Ishikawa (cell line): ENCODE measurements around the gene CCDC188.

Source experiments
- CEBPB ChIP-seq: IDR thresholded peaks from 2 replicates; pipeline ENCODE4 v1.6.1; 2012
- CREB1 ChIP-seq: IDR thresholded peaks from 2 replicates; pipeline ENCODE4 v1.6.1; 2012; ENCODE audit warnings: low read depth
- EGR1 ChIP-seq: IDR thresholded peaks from 2 replicates; pipeline ENCODE4 v1.6.1; 2012
- EP300 ChIP-seq: IDR thresholded peaks from 2 replicates; pipeline ENCODE4 v1.6.1; 2012; ENCODE audit warnings: borderline replicate concordance
- FOXM1 ChIP-seq: IDR thresholded peaks from 2 replicates; pipeline ENCODE4 v1.6.1; 2012; ENCODE audit warnings: low read depth, borderline replicate concordance
- MAX ChIP-seq: IDR thresholded peaks from 2 replicates; pipeline ENCODE4 v1.6.1; 2012
- NFIC ChIP-seq: IDR thresholded peaks from 2 replicates; pipeline ENCODE4 v1.6.1; 2012
- RAD21 ChIP-seq: IDR thresholded peaks from 2 replicates; pipeline ENCODE4 v1.6.1; 2012; ENCODE audit warnings: low read depth
- REST ChIP-seq: IDR thresholded peaks from 2 replicates; pipeline ENCODE4 v1.6.1; 2012; ENCODE audit warnings: low read depth, mild to moderate bottlenecking
- TAF1 ChIP-seq: IDR thresholded peaks from 2 replicates; pipeline ENCODE4 v1.6.1; 2012; ENCODE audit warnings: low read depth, mild to moderate bottlenecking
- TCF12 ChIP-seq: IDR thresholded peaks from 2 replicates; pipeline ENCODE4 v1.6.1; 2012; ENCODE audit warnings: low read depth
- TEAD4 ChIP-seq: IDR thresholded peaks from 2 replicates; pipeline ENCODE4 v1.6.1; 2012
- USF1 ChIP-seq: IDR thresholded peaks from 2 replicates; pipeline ENCODE4 v1.6.1; 2012

- no peak for TF ChIP-seq EGR1
- no peak for TF ChIP-seq RAD21
- TF ChIP-seq REST: no peak
- no peak for TF ChIP-seq TCF12
- no peak for TF ChIP-seq TAF1
- TF ChIP-seq CREB1: no peak
- no peak for TF ChIP-seq MAX
- TF ChIP-seq FOXM1: no peak
- TF ChIP-seq CEBPB: no peak
- no peak for TF ChIP-seq EP300
- TF ChIP-seq TEAD4: no peak
- TF ChIP-seq NFIC: no peak
- no peak for TF ChIP-seq USF1
These were observed 9.2 kb upstream of the CCDC188 start for GRCh38 chr22:20160041-20160440.
